ENCODE measurements around the gene MTX1.
"Not testable (repeated sequence)": the region's sequence is repeated elsewhere in the genome, so short reads cannot be mapped to it uniquely, and the experiment has no call there.

The MTX1 gene

GRCh38 chr1:155207806-155208540 is 522 bp upstream of the MTX1 start, which contains the start of gene THBS3:
TSS of gene THBS3 (minus strand) at chr1:155207897. CDS start at chr1:155207876, 21 bp downstream.
- DNase-seq (ENCODE audit: low read depth), result peak; percentile 50

- DNase-seq (ENCODE audit: low read depth), result no peak
Measured at GRCh38 chr1:155209312-155209721, 822 bp downstream of the MTX1 start.

GRCh38 chr1:155210314-155211104 is 2.0 kb downstream of the MTX1 start:
- DNase-seq (ENCODE audit: low read depth), result no peak

GRCh38 chr1:155211381-155212050 is 3.0 kb downstream of the MTX1 start:
- DNase-seq (ENCODE audit: low read depth), result not testable (repeated sequence)

- DNase-seq (ENCODE audit: low read depth), result not testable (repeated sequence)
Measured at GRCh38 chr1:155212051-155212440, 3.6 kb downstream of the MTX1 start.

GRCh38 chr1:155214702-155215101 is 6.2 kb downstream of the MTX1 start:
- not testable (repeated sequence) for DNase-seq (ENCODE audit: low read depth)

GRCh38 chr1:155218854-155219591 is 10.5 kb downstream of the MTX1 start:
- DNase-seq (ENCODE audit: low read depth), result peak; percentile 54

- DNase-seq (ENCODE audit: low read depth), result no peak
Measured at GRCh38 chr1:155219592-155220031, 11.1 kb downstream of the MTX1 start.

GRCh38 chr1:155220211-155220965 is 11.9 kb downstream of the MTX1 start:
- not testable (repeated sequence) for DNase-seq (ENCODE audit: low read depth)

- no peak for DNase-seq (ENCODE audit: low read depth)
Measured at GRCh38 chr1:155223047-155223446, 14.6 kb downstream of the MTX1 start.

GRCh38 chr1:155225404-155225759 is 16.9 kb downstream of the MTX1 start:
- not testable (repeated sequence) for DNase-seq (ENCODE audit: low read depth)

- peak; percentile 71 for DNase-seq (ENCODE audit: low read depth)
Measured at GRCh38 chr1:155226188-155226909, 17.9 kb downstream of the MTX1 start.

GRCh38 chr1:155226910-155227260 is 18.4 kb downstream of the MTX1 start:
- peak; percentile 25 for DNase-seq (ENCODE audit: low read depth)

GRCh38 chr1:155227261-155228095 is 19.0 kb downstream of the MTX1 start:
- peak; percentile 97 for DNase-seq (ENCODE audit: low read depth)

GRCh38 chr1:155228096-155228427 is 19.6 kb downstream of the MTX1 start:
- no peak for DNase-seq (ENCODE audit: low read depth)

- DNase-seq (ENCODE audit: low read depth), result not testable (repeated sequence)
Measured at GRCh38 chr1:155231302-155231701, 22.8 kb downstream of the MTX1 start.

- not testable (repeated sequence) for DNase-seq (ENCODE audit: low read depth)
Measured at GRCh38 chr1:155232001-155232978, 23.8 kb downstream of the MTX1 start.

- DNase-seq (ENCODE audit: low read depth), result not testable (repeated sequence)
Measured at GRCh38 chr1:155233502-155233901, 25.0 kb downstream of the MTX1 start.

Data from fibroblast of gingiva (primary cell).